OCI-LY7 (cell line): ENCODE data around the gene DALRD3. TPM values are rescaled to one million over a fixed set of nuclear protein-coding genes. Genes with fewer than 3 reads are reported as not detected.

Experiments
- BruUV-seq: library from RNA; stranded (reverse); fragments of 400-500 nt; replicated peaks from 2 replicates; lab custom pipeline; 2021; lab: Mats Ljungman, UMichigan
- CTCF ChIA-PET: fragments of 300-600 bp; sonication (Branson Sonifier 250); formaldehyde crosslinking; loops from one replicate; lab custom pipeline; 2022; ENCODE audit warnings: antibody characterized with exemption; ENCODE audit not compliant: unreplicated experiment; lab: Charles Lee
- POLR2A ChIA-PET: fragments of 300-600 bp; sonication (Branson Sonifier 250); formaldehyde crosslinking; loops from one replicate; lab custom pipeline; 2022; ENCODE audit warnings: antibody characterized with exemption; lab: Charles Lee
- DNase-seq: peaks from one replicate; pipeline ENCODE4 v3.0.0-alpha.2; 2015; ENCODE audit warnings: low spot score
- H2AFZ ChIP-seq: fragments of 200-600 bp; sonication (generic), shearing (Covaris generic); 2 replicates; pipeline ENCODE4 v1.6.1; 2014; ENCODE audit warnings: mild to moderate bottlenecking, antibody characterized with exemption, low read length, moderate library complexity
- H3K27ac ChIP-seq: fragments of 200-600 bp; sonication (generic); 2 replicates; pipeline ENCODE4 v1.5.1; 2014; ENCODE audit warnings: mixed run types, low read depth, mild to moderate bottlenecking, moderate library complexity, low read length, inconsistent platforms; ENCODE audit not compliant: poor library complexity, severe bottlenecking
- H3K36me3 ChIP-seq: fragments of 200-600 bp; sonication (generic); 2 replicates; pipeline ENCODE4 v1.6.1; 2014; ENCODE audit warnings: mild to moderate bottlenecking, antibody characterized with exemption, low read length, moderate library complexity, mixed read lengths; ENCODE audit not compliant: insufficient read depth
- H3K4me1 ChIP-seq: fragments of 200-600 bp; sonication (generic); 2 replicates; pipeline ENCODE4 v1.5.1; 2014; ENCODE audit warnings: mild to moderate bottlenecking, low read length; ENCODE audit not compliant: insufficient read depth, poor library complexity, severe bottlenecking
- H3K4me2 ChIP-seq: fragments of 200-600 bp; sonication (generic); 2 replicates; pipeline ENCODE4 v1.6.1; 2014; ENCODE audit warnings: mild to moderate bottlenecking, low read length
- H3K4me3 ChIP-seq: fragments of 200-600 bp; sonication (generic); 2 replicates; pipeline ENCODE4 v1.5.1; 2014; ENCODE audit warnings: mild to moderate bottlenecking, low read depth, low read length; ENCODE audit not compliant: poor library complexity, severe bottlenecking
- H3K79me2 ChIP-seq: fragments of 200-600 bp; sonication (generic); 2 replicates; pipeline ENCODE4 v1.6.1; 2016; ENCODE audit warnings: low read depth, mild to moderate bottlenecking, low read length, moderate library complexity, mixed read lengths; ENCODE audit not compliant: insufficient read depth
- H3K9me2 ChIP-seq: fragments of 200-600 bp; sonication (generic); 2 replicates; pipeline ENCODE4 v1.6.1; 2016; ENCODE audit warnings: mild to moderate bottlenecking, low read length, mixed read lengths; ENCODE audit not compliant: insufficient read depth
- H3K9me3 ChIP-seq: fragments of 200-600 bp; sonication (generic); 2 replicates; pipeline ENCODE4 v1.6.1; 2014; ENCODE audit warnings: mild to moderate bottlenecking, mixed run types, low read length, mixed read lengths
- H4K20me1 ChIP-seq: fragments of 200-600 bp; sonication (generic); 2 replicates; pipeline ENCODE4 v1.6.1; 2014; ENCODE audit warnings: mild to moderate bottlenecking, antibody characterized with exemption, low read length, moderate library complexity, mixed read lengths; ENCODE audit not compliant: insufficient read depth
- CTCF ChIP-seq: fragments of 200-600 bp; sonication (generic); conservative IDR thresholded peaks from 2 replicates; pipeline ENCODE4 v1.5.1; 2014; ENCODE audit warnings: mild to moderate bottlenecking, antibody characterized with exemption, low read length, moderate library complexity, mixed read lengths
- EZH2phosphoT487 ChIP-seq: fragments of 200-600 bp; sonication (generic); IDR thresholded peaks from 2 replicates; pipeline ENCODE4 v1.6.1; 2018; ENCODE audit warnings: low read depth, borderline replicate concordance, mild to moderate bottlenecking, mixed run types, antibody characterized with exemption, low read length, moderate library complexity, mixed read lengths
- intact Hi-C: fragments of 100-400 bp; cut with micrococcal nuclease; formaldehyde crosslinking; loops from one replicate; pipeline ENCODE4 v1.10.0; 2022; ENCODE audit not compliant: unreplicated experiment
- total RNA-seq, 2 experiments: library from RNA; depleted of rRNA in 1 of 2; stranded (reverse); fragments of >200 nt in 1 of 2; shearing (Covaris generic) in 1 of 2; gene quantifications; 2 replicates each; pipeline ENCODE4 v1.2.3, GENCODE V29; 2014 to 2022

Gene DALRD3
- total RNA-seq, 2 experiments from 2014 or later, result 35.0 to 36.2 TPM

DNA sequence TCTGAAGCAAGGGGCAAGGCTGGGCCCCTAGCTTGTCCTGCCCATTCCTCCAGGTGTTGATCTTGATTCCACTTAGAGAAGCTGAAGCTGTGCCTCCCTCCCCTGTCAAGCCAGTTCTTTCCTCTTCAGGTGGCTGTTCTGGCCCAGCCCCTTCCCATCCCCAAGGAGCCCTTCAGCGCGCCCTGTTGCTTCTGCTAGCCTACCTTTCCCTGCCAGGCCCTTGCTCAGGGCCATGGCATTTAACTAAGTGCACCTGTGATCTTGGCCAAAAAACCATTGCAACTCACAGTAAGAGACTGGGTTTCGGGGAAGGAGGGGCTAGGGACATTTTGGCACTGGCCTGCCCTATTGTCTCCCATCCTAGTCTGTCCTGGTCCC is 13.1 kb downstream of the DALRD3 start:
- H3K36me3 ChIP-seq, result peaks cover 7% of the 10 kb centered on the region; the same call in 1 of the 2 replicates
- H3K9me2 ChIP-seq, result no peaks in the 10 kb centered on the region
- POLR2A ChIA-PET, result no interaction called here
- no peak overlapping the region for H3K4me2 ChIP-seq
- TF ChIP-seq EZH2phosphoT487, result no peak
- TF ChIP-seq CTCF, result no peak
- peaks cover 9% of the 10 kb centered on the region; the same call in 1 of the 2 replicates for H4K20me1 ChIP-seq
- H3K4me1 ChIP-seq, result peaks cover 18% of the 10 kb centered on the region
- no peak overlapping the region for H3K4me3 ChIP-seq
- BruUV-seq, result no TSS peak
- peaks cover 21% of the 10 kb centered on the region; the same call in 1 of the 2 replicates for H3K79me2 ChIP-seq
- no peak overlapping the region for H3K27ac ChIP-seq
- no peak overlapping the region for H2AFZ ChIP-seq
- no peak for DNase-seq
- CTCF ChIA-PET, result no interaction called here
- H3K9me3 ChIP-seq, result no peaks in the 10 kb centered on the region
- intact Hi-C loops, result loop anchor here (5.0 kb wide), 1 partner anchor 87 kb away; the partner anchor contains the start of gene QRICH1

DNA sequence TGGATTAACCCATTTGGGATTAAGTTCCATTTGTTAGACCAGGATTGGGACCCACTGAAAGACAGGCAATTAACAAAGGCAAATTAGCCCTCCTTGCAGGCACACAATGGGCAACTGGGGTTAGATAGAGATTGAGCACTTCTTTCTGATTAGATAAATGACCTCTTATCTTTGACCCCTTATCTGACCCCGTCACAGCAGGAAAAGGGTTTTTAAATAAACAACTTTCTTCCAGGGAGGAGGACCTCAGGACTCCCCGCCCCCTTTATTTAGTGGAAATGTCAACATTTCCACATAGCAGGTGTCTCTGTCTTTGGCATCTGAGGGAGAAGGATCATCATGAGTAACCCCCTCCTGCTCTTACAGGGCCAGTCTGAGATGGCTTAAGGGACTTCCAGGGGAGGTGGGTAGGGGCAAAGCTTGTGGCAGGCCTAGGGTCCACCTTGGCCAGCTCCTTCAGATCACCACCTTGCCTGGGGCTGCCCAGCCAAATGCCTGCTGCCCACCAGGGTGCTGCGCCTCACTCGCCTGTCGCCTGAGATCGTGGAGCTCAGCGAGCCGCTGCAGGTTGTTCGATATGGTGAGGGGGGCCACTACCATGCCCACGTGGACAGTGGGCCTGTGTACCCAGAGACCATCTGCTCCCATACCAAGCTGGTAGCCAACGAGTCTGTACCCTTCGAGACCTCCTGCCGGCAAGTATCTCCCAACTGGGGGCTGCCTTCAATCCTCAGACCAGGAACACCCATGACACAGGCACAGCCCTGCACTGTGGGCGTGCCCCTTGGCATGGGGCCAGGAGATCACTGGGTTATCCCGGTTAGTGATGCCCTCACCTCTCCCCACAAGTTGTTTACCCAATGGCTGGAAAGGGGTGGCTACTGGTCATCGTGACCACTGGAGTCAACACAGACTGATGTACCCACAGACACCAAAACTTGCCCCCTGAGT is 13.8 kb downstream of the DALRD3 start:
- POLR2A ChIA-PET, result no interaction called here
- CTCF ChIA-PET, result no interaction called here
- Histone ChIP-seq H3K4me3 (no peak overlapping the region), H3K79me2 (peaks cover 18% of the 10 kb centered on the region; the same call in 1 of the 2 replicates), H3K9me3 (no peaks in the 10 kb centered on the region), H2AFZ (no peak overlapping the region), H3K36me3 (peaks cover 5% of the 10 kb centered on the region; the same call in 1 of the 2 replicates), H3K9me2 (no peaks in the 10 kb centered on the region), H3K4me1 (peaks cover 18% of the 10 kb centered on the region), H3K27ac (no peak overlapping the region), H3K4me2 (no peak overlapping the region), H4K20me1 (peaks cover 9% of the 10 kb centered on the region; the same call in 1 of the 2 replicates)
- BruUV-seq, result no TSS peak
- DNase-seq, result no peak
- intact Hi-C loops, result loop anchor here (5.0 kb wide), 1 partner anchor 88 kb away; the partner anchor contains the start of gene QRICH1
- TF ChIP-seq EZH2phosphoT487 (no peak), CTCF (no peak)
